ENCODE results near the gene MUC5B. TPM values are rescaled to one million over a fixed set of nuclear protein-coding genes. Genes with fewer than 3 reads are reported as not detected.

The MUC5B gene
- total RNA-seq, 1 experiment from 2014 or later, result 3.4 TPM

DNA sequence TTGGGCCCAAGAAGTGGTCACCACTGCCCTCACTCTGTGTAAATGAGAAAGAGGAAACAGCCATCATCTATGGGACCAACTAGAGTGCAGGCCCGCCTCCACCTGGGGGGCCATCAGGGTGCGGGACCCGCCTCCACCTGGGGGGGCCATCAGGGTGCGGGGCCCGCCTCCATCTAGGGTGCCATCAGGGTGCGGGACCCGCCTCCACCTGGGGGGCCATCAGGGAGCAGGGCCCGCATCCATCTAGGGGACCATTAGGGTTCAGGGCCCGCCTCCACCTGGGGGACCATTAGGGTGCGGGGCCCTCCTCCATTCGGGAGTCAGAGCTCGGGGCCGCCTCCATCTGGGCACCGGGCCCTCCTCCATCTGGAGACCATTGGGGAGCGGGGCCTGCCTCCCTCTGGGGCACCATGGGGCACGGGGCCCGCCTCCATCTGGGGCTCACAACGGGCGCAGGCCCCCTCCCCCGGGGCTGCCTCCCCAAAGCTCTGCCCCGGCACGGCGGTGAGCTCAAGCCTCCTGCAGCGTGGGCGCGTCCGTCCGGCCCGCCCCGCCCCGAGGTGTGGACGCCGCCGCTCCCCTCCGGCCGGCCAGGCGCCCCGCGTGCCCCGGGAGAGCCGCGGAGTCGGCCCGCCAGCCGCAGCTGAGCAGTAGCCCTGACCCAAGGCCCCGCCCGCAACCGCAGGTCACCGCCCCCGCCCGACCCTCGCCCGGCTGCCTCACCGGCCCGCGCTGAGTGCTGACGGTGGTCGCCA lies 86.1 kb downstream of the MUC5B start:
- Mint-ChIP-seq H3K27me3 (ENCODE audit: unreplicated experiment) (no peaks in the 10 kb centered on the region), H3K4me3 (ENCODE audit: low read depth, unreplicated experiment) (peak overlapping the region; percentile 73), H3K4me1 (ENCODE audit: low read depth, unreplicated experiment) (peaks cover 31% of the 10 kb centered on the region), H3K36me3 (ENCODE audit: insufficient read depth, unreplicated experiment) (peaks cover 48% of the 10 kb centered on the region), H3K27ac (ENCODE audit: unreplicated experiment) (peak overlapping the region; percentile 68), H3K9me3 (ENCODE audit: low read depth, unreplicated experiment) (peaks cover 4% of the 10 kb centered on the region)
- intact Hi-C loops (cut with micrococcal nuclease; ENCODE audit: unreplicated experiment), result loop anchor here (10.0 kb wide), 1 partner anchor 206 kb away; no protein-coding TSS in a partner anchor
- no peak for DNase-seq
- CTCF ChIA-PET, result interaction anchor here (1.1 to 1.2 kb wide), 2 partner anchors 81 to 137 kb away, joined by 4 read pairs; partner anchors contain the start of gene BRSK2
- BruUV-seq (replicated peaks), result no TSS peak
- TF ChIP-seq, protein P1, sequence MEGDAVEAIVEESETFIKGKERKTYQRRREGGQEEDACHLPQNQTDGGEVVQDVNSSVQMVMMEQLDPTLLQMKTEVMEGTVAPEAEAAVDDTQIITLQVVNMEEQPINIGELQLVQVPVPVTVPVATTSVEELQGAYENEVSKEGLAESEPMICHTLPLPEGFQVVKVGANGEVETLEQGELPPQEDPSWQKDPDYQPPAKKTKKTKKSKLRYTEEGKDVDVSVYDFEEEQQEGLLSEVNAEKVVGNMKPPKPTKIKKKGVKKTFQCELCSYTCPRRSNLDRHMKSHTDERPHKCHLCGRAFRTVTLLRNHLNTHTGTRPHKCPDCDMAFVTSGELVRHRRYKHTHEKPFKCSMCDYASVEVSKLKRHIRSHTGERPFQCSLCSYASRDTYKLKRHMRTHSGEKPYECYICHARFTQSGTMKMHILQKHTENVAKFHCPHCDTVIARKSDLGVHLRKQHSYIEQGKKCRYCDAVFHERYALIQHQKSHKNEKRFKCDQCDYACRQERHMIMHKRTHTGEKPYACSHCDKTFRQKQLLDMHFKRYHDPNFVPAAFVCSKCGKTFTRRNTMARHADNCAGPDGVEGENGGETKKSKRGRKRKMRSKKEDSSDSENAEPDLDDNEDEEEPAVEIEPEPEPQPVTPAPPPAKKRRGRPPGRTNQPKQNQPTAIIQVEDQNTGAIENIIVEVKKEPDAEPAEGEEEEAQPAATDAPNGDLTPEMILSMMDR (IDR thresholded peaks at IDR 0.05; ENCODE audit: unreplicated experiment), result no peak

DNA sequence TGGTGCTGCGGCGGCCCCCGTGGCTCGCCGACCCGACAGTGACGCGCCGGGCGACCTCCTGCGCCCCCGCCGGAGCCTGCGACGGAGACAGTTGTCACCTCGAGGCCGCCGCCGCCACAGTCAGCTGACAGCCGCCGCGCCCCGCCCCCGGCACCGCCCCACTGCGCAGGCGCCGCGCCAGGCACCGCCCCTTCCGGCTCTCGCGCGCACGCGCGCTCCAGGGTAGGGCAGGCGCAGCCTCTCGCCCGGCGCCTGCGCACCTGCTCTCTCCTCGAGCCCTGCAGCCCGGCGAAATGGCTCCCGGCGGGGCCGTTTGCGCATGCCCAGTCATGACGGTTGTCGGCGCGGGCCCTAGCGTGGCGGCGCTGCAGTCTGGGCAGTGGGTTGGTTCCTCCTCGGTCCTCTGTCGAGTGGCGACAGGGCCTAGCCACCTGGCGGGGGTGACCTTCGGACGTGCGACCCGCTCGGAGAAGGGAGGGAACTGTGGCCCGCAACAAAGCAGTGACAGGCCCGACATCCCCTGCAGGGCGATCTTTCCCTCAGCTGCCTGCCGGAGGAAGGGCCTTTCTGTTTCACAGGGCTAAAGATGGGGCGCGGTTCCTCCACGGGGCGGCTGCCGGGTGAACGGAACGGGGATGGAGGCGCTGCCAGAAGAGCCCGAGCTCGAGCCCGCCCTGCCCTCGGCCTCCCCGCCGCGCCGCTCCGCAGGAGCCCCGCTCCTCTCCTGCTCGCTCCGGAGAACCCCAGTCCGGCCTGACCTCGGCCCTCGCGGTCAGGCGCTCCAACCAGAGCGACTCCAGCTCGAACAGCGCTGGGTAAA lies 86.8 kb downstream of the MUC5B start, which contains the start of gene TOLLIP:
TOLLIP (minus strand) TSS at position 135 of the 820 bp plus-strand sequence; CDS start at position 1, 134 bp downstream.
- H3K36me3 Mint-ChIP-seq (ENCODE audit: insufficient read depth, unreplicated experiment), result peaks cover 43% of the 10 kb centered on the region
- H3K27me3 Mint-ChIP-seq (ENCODE audit: unreplicated experiment), result no peaks in the 10 kb centered on the region
- BruUV-seq (replicated peaks), result TSS peak; percentile 92
- H3K4me1 Mint-ChIP-seq (ENCODE audit: low read depth, unreplicated experiment), result peaks cover 23% of the 10 kb centered on the region
- DNase-seq, result peak; percentile 97
- H3K4me3 Mint-ChIP-seq (ENCODE audit: low read depth, unreplicated experiment), result peak within 1 kb of the TSS; percentile 73
- intact Hi-C loops (cut with micrococcal nuclease; ENCODE audit: unreplicated experiment), result loop anchor here (5.0 to 10.0 kb wide), 2 partner anchors 78 to 205 kb away; partner anchors contain the start of gene BRSK2
- peaks cover 4% of the 10 kb centered on the region for H3K9me3 Mint-ChIP-seq (ENCODE audit: low read depth, unreplicated experiment)
- TF ChIP-seq, protein P1 (IDR thresholded peaks at IDR 0.05; ENCODE audit: unreplicated experiment), result no peak
- CTCF ChIA-PET, result interaction anchor here (1.1 to 1.2 kb wide), 2 partner anchors 80 to 136 kb away, joined by 4 read pairs; partner anchors contain the start of gene BRSK2
- H3K27ac Mint-ChIP-seq (ENCODE audit: unreplicated experiment), result peak within 1 kb of the TSS; percentile 87

DNA sequence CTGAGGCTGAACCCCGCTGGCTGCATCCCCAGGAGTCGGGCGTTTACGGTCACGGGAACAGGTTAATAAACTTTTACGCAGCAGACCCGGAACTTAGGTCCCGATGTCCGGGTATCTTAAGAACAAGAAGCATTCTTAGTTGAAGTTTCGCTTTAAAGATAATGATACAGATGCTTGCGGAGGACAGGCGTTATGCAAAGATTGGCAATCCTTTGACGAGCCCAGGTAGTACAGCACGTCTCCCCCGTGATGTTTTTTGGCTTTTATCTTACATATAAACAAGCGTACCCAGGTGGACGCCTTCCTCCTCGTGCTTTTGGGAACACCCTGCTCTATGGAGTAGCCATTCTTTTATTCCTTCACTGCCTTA lies 87.4 kb downstream of the MUC5B start:
- intact Hi-C loops (cut with micrococcal nuclease; ENCODE audit: unreplicated experiment), result loop anchor here (5.0 kb wide), 1 partner anchor 77 kb away; the partner anchor contains the start of gene BRSK2
- TF ChIP-seq, protein P1 (IDR thresholded peaks at IDR 0.05; ENCODE audit: unreplicated experiment), result no peak
- Mint-ChIP-seq H3K4me1 (ENCODE audit: low read depth, unreplicated experiment) (peaks cover 17% of the 10 kb centered on the region), H3K4me3 (ENCODE audit: low read depth, unreplicated experiment) (peak overlapping the region; percentile 73), H3K9me3 (ENCODE audit: low read depth, unreplicated experiment) (peaks cover 4% of the 10 kb centered on the region), H3K27ac (ENCODE audit: unreplicated experiment) (peak overlapping the region; percentile 87), H3K27me3 (ENCODE audit: unreplicated experiment) (no peaks in the 10 kb centered on the region), H3K36me3 (ENCODE audit: insufficient read depth, unreplicated experiment) (peaks cover 43% of the 10 kb centered on the region)
- no TSS peak for BruUV-seq (replicated peaks)
- DNase-seq, result no peak
- CTCF ChIA-PET, result interaction anchor here (1.4 kb wide), 1 partner anchor 13 kb away, joined by 3 read pairs; no protein-coding TSS in a partner anchor

DNA sequence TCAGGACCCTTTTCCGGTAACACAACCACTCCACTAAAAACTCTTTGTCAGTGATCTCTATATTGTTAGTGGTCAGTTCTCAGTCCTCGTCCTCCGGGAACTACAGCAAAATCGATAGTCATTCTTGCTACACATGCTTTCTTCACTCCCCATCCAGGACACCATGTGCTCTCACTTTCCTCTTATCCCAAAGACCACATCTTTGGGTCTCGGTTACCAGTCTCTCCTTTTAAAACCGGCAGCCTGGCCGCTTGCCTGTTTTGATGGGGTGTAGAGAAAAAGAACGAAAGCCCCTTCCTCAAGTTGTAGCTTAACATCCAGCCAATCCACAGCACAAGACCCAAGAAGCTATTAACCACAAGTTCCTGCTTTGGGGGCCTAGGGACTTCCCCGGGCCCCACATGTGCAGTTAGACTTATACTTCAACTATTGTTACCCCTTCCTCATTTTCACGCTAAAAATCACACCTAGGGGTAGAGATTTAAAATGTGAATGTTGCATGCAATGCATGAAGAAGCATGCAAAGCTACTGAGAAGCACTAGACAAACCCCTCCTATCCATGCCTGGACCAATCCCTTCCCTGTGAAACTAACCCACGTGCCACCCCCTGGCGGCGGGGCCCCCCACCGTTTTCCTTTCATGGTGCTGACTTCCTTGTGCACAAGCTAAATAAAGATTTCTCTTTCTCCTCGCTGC lies 88.1 kb downstream of the MUC5B start:
- peak; percentile 62 for DNase-seq
- Mint-ChIP-seq H3K9me3 (ENCODE audit: low read depth, unreplicated experiment) (peaks cover 4% of the 10 kb centered on the region), H3K4me3 (ENCODE audit: low read depth, unreplicated experiment) (peak overlapping the region; percentile 73), H3K4me1 (ENCODE audit: low read depth, unreplicated experiment) (peaks cover 16% of the 10 kb centered on the region), H3K36me3 (ENCODE audit: insufficient read depth, unreplicated experiment) (peaks cover 43% of the 10 kb centered on the region), H3K27ac (ENCODE audit: unreplicated experiment) (peak overlapping the region; percentile 87), H3K27me3 (ENCODE audit: unreplicated experiment) (no peaks in the 10 kb centered on the region)
- CTCF ChIA-PET, result interaction anchor here (0.8 to 1.4 kb wide), 2 partner anchors 12 to 13 kb away, joined by 3 read pairs; no protein-coding TSS in a partner anchor
- intact Hi-C loops (cut with micrococcal nuclease; ENCODE audit: unreplicated experiment), result loop anchor here (5.0 kb wide), 1 partner anchor 76 kb away; the partner anchor contains the start of gene BRSK2
- TF ChIP-seq, protein P1 (IDR thresholded peaks at IDR 0.05; ENCODE audit: unreplicated experiment), result peak; percentile 24
- no TSS peak for BruUV-seq (replicated peaks)
